Osteocyte (in vitro differentiated cells): ENCODE measurements around the gene MYRF. TPM values are rescaled to one million over a fixed set of nuclear protein-coding genes. Genes with fewer than 3 reads are reported as not detected.

Experiments used
- DNase-seq: peaks from one replicate; pipeline ENCODE4 v3.0.0; 2021; ENCODE audit warnings: mixed read lengths; ENCODE audit not compliant: unreplicated experiment; ENCODE audit errors: extremely low spot score
- H3K27ac Mint-ChIP-seq: one replicate; pipeline ENCODE4 v1.8.0; 2021; ENCODE audit warnings: mild to moderate bottlenecking, mixed read lengths; ENCODE audit not compliant: unreplicated experiment
- H3K27me3 Mint-ChIP-seq: one replicate; pipeline ENCODE4 v1.8.0; 2021; ENCODE audit warnings: mixed read lengths; ENCODE audit not compliant: unreplicated experiment
- H3K36me3 Mint-ChIP-seq: one replicate; pipeline ENCODE4 v1.8.0; 2021; ENCODE audit warnings: mixed read lengths; ENCODE audit not compliant: unreplicated experiment
- H3K4me1 Mint-ChIP-seq: one replicate; pipeline ENCODE4 v1.8.0; 2021; ENCODE audit warnings: mixed read lengths; ENCODE audit not compliant: unreplicated experiment
- H3K4me3 Mint-ChIP-seq: one replicate; pipeline ENCODE4 v1.8.0; 2021; ENCODE audit warnings: mild to moderate bottlenecking, moderate library complexity, mixed read lengths; ENCODE audit not compliant: unreplicated experiment
- H3K9me3 Mint-ChIP-seq: one replicate; pipeline ENCODE4 v1.8.0; 2021; ENCODE audit warnings: mixed read lengths; ENCODE audit not compliant: unreplicated experiment
- CTCF ChIP-seq: fragments of 200-600 bp; sonication (generic); IDR thresholded peaks from 2 replicates; pipeline ENCODE4 v1.5.0; 2021; ENCODE audit warnings: antibody characterized with exemption, mild to moderate bottlenecking, moderate library complexity
- total RNA-seq: library from RNA; stranded (reverse); gene quantifications from 2 replicates; pipeline ENCODE4 v1.2.1, GENCODE V29; 2021

MYRF gene
- total RNA-seq, 1 donor from 2014 or later, result 0.43 TPM

DNA sequence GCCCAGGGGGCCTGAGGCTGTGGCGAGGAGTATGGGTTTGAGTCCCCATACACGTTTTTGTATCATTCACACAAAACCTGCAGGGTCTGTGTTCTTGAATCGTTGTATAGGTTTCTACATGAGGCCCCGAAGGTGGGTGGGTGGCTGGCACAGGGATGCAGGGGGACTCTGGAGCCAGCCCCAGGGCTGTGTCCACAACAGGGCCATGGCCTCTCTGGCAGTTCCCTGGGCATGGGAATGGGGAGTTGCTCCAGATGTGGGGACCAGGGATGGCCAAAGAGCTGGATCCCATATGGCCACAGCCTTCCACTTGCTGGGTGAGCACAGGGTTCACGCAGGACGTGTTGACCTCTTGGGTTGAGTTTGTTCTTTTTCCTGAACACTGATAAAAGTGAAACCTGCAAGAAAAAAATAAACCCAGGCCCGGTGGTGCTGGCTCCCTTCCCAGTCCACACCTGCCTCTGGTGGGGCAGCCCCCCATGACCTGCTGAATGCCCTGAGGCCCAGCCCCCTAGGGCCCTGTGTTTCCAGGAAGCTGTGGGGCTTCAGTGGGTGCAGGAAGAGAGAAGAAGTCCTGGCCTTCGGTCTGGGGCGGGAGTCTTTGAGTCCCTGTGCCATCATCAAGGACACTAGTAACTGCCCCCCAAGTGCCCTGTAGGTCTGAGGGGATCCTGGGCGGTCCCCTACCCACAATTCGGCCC is 16.1 kb downstream of the MYRF start:
- Mint-ChIP-seq H3K27ac (no peak overlapping the region), H3K27me3 (no peaks in the 10 kb centered on the region), H3K4me3 (no peak overlapping the region), H3K9me3 (no peaks in the 10 kb centered on the region), H3K4me1 (peaks cover 5% of the 10 kb centered on the region), H3K36me3 (no peaks in the 10 kb centered on the region)
- no peak for DNase-seq
- no peak for TF ChIP-seq CTCF

DNA sequence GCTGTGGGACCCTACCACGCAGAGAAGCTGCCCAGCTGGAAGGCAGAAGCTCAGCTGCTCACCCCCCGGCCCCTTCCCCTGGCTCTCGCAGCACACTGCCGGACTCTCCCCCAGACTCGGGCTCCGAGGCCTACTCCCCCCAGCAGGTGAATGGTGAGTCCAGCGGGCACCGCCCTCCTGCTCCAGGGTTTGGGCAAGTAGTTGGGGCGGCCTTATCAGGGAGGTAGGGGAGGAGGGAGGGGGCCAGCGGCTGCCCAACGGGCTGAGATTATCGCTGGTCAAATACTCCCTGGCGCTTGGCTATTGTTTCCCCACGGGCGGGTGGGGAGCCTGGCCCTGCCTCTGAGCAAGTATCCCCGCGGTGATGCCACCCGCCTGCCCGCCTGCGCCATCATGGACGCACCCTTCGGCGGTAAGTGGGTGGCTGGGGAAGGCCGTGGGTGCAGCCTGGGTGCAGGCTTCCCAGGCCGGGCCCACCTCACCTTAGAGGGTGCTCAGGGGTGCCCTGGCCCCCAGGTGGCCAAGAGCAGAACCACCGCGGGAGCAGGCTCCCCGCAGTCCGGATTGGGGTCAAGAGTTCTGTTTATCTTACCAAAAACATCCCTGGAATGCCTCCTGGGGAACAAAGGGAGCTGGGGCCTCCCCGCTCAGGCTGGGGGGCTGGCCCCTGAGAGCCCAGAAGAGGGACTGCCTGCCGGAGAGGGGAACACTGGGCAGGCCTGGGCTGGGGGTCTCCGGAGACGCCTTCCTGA is 16.9 kb downstream of the MYRF start:
- Mint-ChIP-seq H3K27ac (no peak overlapping the region), H3K4me3 (no peak overlapping the region), H3K9me3 (no peaks in the 10 kb centered on the region), H3K36me3 (no peaks in the 10 kb centered on the region), H3K4me1 (peaks cover 5% of the 10 kb centered on the region), H3K27me3 (no peaks in the 10 kb centered on the region)
- no peak for DNase-seq
- TF ChIP-seq CTCF, result no peak

DNA sequence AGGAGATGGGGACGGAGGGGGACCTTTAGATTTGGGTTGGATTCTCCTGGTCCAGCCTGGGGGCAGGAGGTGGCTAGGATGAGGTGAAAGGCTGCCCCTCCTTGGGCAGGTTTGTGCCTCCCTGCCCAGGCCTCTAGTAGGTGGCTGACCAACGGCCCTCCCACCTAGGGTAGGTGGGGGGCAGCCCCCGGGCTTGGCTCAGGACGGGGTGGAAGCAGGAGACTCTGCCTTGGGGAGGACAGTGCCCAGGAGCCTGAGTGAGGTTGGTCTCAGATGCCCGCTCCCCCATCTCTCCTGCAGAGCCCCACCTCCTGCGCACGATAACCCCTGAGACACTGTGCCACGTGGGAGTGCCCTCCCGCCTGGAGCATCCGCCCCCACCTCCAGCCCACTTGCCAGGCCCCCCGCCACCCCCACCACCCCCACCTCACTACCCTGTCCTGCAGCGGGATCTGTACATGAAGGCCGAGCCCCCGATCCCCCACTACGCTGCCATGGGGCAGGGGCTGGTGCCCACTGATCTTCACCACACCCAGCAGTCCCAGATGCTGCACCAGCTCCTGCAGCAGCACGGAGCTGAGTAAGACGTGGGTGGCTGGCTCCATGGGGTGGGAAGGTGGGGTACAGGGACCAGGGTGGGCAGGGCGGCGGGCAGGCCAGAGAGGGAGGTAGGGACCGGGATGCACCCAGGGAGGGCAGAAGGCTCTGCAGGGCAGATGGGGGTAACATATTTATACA is 17.7 kb downstream of the MYRF start:
- Mint-ChIP-seq H3K4me1 (peaks cover 5% of the 10 kb centered on the region), H3K27me3 (no peaks in the 10 kb centered on the region), H3K36me3 (no peaks in the 10 kb centered on the region), H3K9me3 (no peaks in the 10 kb centered on the region), H3K27ac (no peak overlapping the region), H3K4me3 (no peak overlapping the region)
- no peak for DNase-seq
- TF ChIP-seq CTCF, result no peak

GRCh38 chr11:61771195-61771894 is 18.9 kb downstream of the MYRF start:
- no peak overlapping the region for H3K27ac Mint-ChIP-seq
- TF ChIP-seq CTCF, result no peak

More at GRCh38 chr11:61771195-61771894, 18.9 kb downstream of the MYRF start:
- H3K4me1 Mint-ChIP-seq, result peaks cover 5% of the 10 kb centered on the region
- no peak overlapping the region for H3K4me3 Mint-ChIP-seq
- no peaks in the 10 kb centered on the region for H3K9me3 Mint-ChIP-seq
- DNase-seq, result no peak
- H3K27me3 Mint-ChIP-seq, result no peaks in the 10 kb centered on the region
- H3K36me3 Mint-ChIP-seq, result no peaks in the 10 kb centered on the region
